Stimulated activated naive CD4-positive, alpha-beta T cell treated with Interleukin-2 at 50 U/mL for 16 hours (primary cell): ENCODE data around the gene MAPK6.

Experiments
- DNase-seq: peaks from one replicate; lab custom pipeline; 2025; lab: John Stamatoyannopoulos, UW

The MAPK6 gene

DNA sequence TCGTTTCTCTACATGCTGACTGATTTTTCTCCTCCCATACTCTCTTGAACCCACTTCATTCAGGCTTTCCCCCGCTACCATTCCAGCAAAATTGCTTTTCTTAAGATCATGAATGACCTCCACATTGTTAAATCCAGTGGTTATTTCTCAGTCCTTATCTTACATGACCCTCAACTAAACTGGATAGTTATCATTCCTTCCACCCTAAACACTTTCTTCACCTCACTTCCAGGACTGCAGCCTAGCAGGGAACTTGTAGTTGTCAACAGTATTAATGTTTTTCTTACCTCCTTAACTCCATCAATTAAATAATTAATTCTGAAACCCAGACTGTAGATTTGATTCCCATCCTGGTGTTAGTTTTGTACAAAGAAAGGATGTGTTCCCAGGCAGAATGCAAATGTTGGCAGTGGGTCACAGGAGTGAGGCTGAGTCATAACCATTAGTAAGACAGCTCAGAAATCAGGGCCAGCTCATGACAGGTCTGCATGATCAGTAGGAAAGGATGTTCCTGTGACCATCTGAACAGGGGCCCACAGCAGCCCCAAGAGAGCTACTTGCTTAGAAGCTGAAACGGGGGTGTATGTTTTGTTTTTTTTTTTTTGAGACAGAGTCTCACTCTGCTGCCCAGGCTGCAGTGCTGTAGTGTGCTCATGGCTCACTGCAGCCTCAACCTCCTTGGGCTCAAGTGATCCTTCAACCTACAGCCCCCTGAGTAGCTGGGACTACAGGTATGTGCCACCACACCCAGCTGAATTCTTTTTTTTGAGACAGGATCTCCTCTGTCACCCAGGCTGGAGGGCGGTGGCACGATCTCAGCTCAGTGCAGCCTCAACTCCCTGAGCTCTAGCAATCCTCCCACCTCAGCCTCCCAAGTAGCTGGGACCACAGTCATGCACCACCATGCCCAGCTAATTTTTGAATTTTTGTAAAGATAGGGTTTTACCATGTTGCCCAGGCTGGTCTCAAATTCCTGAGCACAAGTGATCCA is 84.5 kb downstream of the MAPK6 start:
- DNase-seq: no peak

DNA sequence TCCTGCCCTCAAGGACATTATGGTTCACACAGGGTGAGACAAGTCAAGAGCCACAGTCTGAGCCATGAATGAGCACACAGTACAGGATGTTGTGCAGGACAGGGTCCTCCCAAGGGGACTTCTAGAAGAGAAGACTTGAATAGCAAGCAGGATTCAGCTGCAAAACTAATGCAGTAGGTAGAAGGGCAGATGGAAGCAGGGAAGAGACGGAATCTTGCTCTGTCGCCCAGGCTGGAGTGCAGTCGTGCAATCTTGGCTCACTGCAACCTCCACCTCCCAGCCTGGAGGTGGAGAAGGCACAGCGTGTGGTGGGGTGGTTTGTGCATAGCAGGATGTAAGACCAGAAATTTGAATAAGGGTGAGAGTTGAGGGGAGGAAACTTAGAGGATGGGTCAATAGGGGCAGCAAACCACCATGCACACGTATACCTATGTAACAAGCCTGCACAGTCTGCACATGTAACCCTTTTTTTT is 85.5 kb downstream of the MAPK6 start:
- no peak for DNase-seq

DNA sequence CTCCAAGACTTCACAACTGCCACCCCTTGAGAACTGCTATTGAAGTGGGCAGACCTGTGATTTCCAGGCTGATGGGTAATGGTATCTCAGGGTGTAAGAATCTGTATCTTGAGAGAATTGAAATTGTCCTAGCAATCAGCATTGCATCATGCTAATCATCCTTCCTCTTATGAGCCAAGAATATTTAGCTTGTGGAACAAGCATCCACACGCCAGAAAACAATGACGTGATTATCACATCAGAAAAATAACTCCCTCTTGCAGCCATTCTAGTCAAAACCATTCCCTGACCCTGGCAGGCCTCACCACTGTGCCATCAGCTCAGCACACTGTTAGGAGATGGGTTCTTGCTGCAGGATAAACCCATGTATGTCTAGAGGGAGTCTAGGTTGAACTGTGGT is 86.8 kb downstream of the MAPK6 start:
- no peak for DNase-seq

DNA sequence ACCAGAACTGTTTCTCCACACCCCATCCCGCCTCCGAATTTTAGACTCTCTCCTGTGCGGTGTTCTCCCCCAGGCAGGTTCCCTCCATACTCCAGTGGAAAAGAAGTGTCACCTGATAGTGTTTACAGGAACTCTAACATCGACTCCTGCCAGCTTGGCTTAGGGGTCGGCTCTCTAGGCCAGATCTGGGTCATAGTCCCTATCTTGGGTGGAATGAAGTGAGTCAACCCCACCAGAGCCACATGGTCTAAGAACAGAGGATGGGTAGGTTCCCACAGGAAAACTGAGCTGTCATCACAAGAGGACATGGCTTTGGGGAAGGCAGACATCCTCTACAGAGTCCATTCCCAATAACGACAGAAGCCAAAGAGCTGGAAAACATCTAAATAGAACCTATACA is 87.6 kb downstream of the MAPK6 start:
- no peak for DNase-seq

DNA sequence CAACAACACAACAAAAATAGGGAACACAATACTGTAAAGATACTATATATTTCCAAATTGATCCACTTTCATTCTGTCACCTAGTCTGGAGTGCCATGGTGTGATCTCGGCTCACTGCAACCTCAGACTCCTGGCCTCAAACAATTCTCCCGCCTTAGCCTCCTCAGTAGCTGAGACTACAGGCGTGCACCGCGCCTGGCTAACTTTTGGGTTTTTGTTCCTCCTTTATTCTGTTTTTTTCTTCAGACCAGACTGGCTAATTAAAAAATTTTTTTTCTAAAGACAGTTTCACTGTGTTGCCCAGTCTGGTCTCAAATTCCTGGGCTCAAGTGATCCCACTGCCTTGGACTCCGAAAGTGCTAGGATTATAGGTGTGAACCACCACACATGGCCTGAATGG is 88.2 kb downstream of the MAPK6 start:
- no peak for DNase-seq

DNA sequence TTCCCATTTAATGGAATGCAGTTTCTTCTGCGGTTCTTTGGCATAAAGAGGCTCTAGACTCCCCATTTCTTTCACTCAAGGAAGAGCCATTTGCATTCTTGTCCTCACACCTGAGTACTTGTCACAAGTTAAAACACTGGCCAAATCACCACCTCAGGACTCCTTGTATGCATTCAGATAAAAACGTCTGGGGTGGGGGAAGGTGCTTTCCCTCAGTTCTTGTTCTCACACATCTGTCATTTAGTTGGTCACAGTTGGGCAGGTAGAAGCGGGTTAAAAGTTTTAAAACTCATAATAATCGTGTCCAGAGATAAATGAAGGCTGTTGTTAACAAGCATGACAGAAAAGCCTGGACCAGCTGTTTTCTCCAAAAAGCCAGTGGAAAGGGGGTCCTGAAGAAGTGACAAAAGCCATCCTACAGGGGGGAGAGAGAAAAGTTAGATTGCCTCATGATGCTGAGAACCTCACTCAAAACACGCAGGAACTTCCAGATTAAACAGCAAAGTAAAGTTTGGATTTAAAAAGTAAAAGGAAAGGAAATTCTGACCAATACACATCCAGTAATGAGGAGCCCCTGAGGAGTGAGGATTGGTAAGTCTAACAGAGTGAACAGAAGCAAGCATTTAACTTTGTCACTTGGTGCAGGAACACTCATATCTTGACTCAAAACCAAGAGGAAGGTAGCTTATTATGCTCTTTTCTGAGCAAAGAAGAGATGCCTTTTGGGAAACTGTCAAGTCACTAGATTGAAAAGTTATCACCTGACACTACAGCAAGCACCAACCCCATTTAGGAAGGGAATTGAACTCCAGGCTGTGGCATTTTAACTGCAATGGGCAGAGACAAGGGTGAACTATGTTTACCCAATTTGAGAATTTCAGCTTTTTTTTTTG is 90.8 kb downstream of the MAPK6 start:
- no peak for DNase-seq

DNA sequence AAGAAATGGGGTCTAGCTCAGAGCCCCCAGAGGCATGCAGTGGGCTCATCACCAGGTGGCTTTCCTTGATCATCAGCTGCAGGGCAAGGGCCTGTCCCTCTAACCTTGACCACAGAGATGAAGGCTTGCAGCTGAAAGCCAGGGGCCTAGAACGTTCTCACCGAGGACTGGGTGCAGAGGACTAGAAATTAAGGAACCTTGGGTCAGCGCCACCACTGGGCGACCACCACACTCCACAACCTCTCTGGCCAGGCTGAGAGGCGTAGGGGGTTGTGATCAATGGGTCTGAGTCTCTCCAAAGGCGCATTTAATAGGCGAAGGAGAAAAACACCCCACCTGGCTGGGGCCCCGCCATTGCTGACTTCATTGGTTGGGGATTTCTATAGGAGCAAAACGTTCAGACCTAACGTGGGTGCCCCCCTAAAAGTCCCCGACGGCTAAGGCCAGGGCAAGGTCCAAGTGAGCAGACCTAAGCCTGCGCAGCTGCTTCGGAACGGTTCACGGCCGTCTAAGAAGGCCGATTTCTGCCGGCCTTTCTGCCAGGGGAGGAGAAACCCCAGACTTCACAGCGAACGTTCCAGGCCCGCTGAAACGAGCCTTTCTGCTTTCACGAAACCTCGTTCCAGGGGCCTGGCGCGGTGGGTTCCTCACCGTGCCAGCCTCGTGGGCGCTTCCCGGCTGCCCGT is 92.6 kb downstream of the MAPK6 start:
- DNase-seq: no peak

DNA sequence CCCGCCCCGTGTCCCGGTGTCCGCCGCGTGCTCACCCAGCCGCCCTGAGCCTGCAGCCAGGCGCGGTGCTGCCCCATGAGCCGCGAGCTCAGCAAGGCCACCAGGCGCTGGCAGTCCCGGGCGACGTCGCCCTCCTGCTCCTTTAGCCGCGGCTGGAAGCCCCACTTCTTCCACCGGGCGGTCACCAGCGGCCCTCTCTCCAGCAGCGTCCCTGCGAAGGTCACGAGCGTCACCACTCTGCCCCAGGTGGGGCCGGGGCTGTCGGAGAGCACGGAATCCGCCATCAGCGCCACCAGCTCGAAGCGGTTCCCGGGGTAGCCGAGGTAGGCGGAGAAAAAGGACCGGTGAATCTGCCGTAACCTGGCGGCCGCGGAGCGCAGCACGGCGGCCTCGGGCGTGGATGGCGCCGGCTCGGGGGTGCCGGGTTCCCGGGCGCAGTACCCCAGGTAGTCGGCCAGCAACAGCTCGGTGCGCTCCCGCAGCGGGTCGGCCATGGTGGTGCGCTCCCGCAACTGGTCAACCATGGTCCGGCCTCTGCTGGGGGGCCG is 93.3 kb downstream of the MAPK6 start:
- peak; percentile 40 for DNase-seq

DNA sequence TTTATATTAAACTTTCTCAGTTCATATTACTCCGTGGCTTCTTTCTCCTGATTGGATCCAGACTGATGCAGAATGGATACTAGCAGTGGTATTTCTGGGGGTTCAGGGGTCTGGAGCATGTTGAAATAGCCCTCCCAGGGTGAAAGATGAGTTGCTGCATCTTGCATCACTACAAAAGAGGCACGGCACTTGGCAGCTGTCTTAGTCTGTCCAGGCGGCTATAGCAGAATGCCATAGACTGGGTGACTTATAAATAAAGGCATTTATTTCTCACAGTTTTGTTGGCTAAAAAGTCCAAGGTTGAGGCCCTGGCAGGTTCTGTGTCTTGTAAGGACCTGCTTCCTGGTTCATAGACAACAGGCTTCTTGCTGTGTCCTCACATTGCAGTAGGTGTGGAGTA is 94.2 kb downstream of the MAPK6 start:
- DNase-seq: no peak

DNA sequence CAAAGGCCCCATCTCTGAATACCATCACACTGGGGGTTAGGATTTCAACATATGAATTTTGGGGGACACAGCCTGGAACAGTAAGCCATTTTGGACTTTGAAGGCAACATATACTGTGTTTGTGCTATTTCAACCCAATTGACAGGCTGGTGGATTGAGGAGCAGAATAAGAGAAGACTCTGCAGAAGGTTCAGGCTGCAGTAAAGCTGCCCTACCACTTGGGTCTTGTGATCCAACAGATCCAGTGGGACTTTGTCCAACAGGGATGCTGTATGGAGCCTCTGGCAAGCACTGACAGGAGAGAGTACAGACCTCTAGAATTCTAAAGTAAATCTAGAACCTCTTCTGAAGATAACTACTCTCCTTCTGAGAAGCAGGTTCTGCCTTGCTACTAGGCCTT is 94.7 kb downstream of the MAPK6 start:
- no peak for DNase-seq

DNA sequence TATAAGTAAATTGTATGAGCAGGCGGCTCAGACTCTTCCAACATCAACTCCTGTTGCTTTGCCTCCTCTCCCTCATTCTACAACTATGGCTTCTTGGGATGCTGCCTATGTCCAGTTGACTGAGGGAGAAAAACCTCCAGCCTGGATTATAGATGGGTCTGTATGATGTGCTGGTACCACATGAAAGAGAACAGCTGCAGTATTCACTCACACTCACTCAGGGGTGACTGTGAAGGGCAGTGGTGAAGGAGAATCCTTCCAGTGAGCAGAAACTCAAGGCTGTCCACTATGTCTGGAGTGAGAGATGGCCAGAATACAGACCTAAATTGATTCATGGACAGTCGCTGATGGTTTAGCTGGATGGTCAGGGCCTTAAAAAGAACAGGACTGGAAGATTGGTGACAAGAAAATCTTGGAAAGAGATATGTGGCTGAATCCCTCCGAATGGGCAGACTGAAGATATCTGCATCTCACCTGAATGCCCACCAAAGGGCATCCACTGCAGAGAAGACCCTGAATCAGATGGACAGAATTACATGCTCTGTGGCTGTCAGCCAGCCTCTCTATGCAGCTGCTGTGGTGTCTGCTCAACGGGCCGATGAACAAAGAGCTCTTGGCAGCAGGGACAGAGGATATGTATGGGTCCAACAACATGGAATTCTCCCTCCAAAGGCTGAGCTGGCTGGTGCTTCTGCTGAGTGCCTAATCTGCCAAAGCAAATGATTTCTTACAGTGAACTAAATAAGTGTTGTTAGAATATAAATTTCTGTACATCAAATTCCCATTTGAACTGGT is 95.4 kb downstream of the MAPK6 start:
- no peak for DNase-seq

DNA sequence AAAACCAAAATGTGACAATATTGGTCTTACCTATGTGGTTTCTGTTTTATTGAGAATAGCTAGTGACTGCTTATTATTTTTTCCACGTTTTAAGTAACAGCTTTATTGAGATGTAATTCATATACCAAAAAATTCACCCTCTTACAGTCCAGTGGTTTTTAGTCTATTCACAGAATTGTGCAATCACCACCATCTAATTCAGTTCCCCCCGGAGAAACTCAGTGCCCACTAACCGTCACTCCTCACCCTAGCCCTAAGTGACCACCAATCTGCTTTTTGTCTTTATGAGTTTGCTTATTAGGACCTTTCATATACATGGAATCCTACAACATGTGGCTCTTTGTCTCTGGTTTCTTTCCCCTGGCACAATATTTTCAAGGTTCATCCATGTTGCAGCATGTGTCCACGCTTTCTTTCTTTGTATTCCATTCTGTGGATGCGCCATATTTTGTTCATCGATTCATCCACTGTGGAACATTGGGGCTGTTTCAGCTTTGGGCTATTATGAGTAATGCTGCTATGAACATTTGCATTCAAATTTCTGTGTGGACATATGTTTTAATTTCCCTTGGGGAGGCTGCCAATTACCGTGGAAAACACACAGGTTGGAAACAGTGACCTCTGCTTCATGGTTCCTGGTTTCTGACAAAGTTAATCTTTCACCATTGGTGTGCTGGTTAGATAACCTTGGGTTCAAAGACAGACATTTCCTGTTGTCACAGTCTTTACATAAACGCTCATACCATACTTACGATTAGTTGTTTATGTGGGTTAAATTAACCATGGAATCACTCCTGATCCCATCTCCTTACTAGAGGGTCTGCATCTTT is 96.8 kb downstream of the MAPK6 start:
- DNase-seq: no peak
